Breast epithelium (tissue), 3 donors: ENCODE results near the gene MAN1C1.

ENCODE experiments used
- POLR2AphosphoS5 ChIP-seq, 3 donors: sonication (generic); formaldehyde crosslinking; IDR thresholded peaks; one replicate each; pipeline ENCODE4 v1.6.1; 2017; ENCODE audit warnings: antibody characterized with exemption in 3 of 3
- TF ChIP-seq, protein P1 (sequence below), 3 donors: fragments of 450-650 bp; IDR thresholded peaks; one replicate each; pipeline ENCODE4 v1.5.1; 2016 to 2017; ENCODE audit warnings: antibody characterized with exemption in 3 of 3, mild to moderate bottlenecking in 3 of 3, moderate library complexity in 3 of 3

DNA sequence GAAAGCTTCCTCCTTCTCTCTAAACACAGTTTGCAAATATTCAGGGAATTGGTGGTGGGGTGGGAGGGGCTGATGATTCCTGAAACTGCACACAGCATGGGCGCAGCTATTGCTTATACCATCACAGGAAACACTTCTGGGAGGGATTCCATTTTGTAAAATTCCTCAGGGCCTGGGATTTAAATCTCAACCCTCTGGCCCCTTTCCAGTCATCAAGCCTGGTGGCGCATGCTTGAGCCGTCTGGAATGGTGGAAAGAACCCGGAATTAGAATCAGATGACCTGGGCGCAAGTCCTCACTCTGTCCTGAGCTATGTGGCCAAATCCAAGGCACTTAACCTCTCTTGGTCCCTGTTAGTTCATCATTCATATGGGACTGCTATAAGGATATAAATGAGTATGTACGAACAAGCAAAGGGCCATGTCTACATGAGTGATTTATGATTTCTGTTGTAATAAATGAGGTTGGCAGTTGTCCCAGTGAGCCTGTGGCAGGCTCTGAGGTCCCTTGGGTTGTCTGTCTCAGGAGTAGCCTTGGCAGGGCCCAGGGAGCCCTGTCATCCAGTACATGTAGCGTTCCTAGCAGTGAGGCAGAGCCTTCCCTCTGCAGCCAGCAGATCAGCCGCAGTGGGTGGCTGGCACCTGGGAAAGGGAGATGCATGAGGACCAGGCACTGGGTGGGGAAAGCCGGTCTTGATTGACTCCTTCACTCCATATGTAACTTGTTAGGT, 72.0 kb downstream of the MAN1C1 start:
- TF ChIP-seq, protein P1, sequence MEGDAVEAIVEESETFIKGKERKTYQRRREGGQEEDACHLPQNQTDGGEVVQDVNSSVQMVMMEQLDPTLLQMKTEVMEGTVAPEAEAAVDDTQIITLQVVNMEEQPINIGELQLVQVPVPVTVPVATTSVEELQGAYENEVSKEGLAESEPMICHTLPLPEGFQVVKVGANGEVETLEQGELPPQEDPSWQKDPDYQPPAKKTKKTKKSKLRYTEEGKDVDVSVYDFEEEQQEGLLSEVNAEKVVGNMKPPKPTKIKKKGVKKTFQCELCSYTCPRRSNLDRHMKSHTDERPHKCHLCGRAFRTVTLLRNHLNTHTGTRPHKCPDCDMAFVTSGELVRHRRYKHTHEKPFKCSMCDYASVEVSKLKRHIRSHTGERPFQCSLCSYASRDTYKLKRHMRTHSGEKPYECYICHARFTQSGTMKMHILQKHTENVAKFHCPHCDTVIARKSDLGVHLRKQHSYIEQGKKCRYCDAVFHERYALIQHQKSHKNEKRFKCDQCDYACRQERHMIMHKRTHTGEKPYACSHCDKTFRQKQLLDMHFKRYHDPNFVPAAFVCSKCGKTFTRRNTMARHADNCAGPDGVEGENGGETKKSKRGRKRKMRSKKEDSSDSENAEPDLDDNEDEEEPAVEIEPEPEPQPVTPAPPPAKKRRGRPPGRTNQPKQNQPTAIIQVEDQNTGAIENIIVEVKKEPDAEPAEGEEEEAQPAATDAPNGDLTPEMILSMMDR (IDR thresholded peaks at IDR 0.05) = no peak
- TF ChIP-seq POLR2AphosphoS5 (IDR thresholded peaks at IDR 0.05) = no peak
